T1000 (cell line): ENCODE data around the gene ANAPC1.
A peak's percentile ranks its signal among the peaks of the same experiment; 100 is the strongest.
"Not testable (repeated sequence)": the region's sequence is repeated elsewhere in the genome, so short reads cannot be mapped to it uniquely, and the experiment has no call there.

Experiments
- DNase-seq: peaks from one replicate; lab custom pipeline; 2025; ENCODE audit warnings: mixed read lengths; lab: John Stamatoyannopoulos, UW

Gene ANAPC1

GRCh38 chr2:111735838-111736721 is 147.9 kb downstream of the ANAPC1 start:
- peak; percentile 16 for DNase-seq

GRCh38 chr2:111735420-111735819 is 148.6 kb downstream of the ANAPC1 start:
- DNase-seq: not testable (repeated sequence)

- DNase-seq: not testable (repeated sequence)
Measured at GRCh38 chr2:111729812-111730458, 154.1 kb downstream of the ANAPC1 start.

GRCh38 chr2:111727611-111728110 is 156.3 kb downstream of the ANAPC1 start:
- DNase-seq: peak; percentile 19

- not testable (repeated sequence) for DNase-seq
Measured at GRCh38 chr2:111725742-111726141, 158.3 kb downstream of the ANAPC1 start.

GRCh38 chr2:111719610-111720009 is 164.4 kb downstream of the ANAPC1 start:
- not testable (repeated sequence) for DNase-seq
